ENCODE measurements around the gene MRPS27.

The MRPS27 gene

DNA sequence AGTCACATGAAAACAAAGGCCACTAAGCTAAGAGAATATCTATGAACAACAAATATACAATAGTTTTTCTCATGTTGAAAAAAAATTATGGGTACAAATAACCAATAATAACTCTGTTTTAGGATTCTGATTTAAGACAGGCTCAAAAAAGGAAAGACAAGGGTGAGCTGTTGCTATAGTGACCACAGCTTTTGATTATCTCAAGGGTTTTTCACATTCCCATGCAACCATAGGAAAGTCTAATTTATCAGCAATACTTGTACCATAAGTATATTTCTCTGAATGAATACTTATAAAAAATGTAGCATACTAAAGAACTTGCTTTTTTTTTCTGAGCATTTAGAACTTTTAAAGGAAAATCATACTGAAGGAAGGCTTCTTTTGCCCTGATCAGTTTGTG, 68.0 kb downstream of the MRPS27 start:
- TF ChIP-seq POLR2AphosphoS5 (IDR thresholded peaks at IDR 0.05; ENCODE audit: low read depth, low read length) (no peak), SIN3A (IDR thresholded peaks at IDR 0.05; ENCODE audit: borderline replicate concordance, insufficient read depth, low read length) (no peak), REST (IDR thresholded peaks at IDR 0.05; ENCODE audit: insufficient read depth in 1 of 2, low read depth in 2 of 2, low read length in 2 of 2) (no peak), TAF1 (IDR thresholded peaks at IDR 0.05; ENCODE audit: borderline replicate concordance, insufficient read depth, low read length) (no peak)

DNA sequence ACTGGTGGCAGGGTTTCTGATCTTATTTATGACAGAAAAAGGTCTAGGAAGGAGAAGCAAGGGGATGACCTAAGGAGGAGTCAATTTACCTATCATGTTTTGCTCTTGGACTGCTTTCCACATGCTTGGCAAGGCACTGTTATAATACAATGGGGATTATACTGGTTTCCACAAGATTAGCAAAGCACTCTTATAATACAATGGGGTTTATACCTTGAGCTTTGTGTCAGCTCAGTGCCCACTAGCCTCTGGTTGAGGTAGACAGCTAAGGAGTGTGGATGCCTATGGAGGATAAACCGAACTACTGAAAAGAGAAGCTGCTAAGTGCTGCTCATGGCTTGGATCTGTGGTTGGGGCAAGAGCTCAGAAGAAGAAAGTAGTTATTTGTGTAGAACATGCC, 68.7 kb downstream of the MRPS27 start:
- TF ChIP-seq REST (IDR thresholded peaks at IDR 0.05; ENCODE audit: insufficient read depth in 1 of 2, low read depth in 2 of 2, low read length in 2 of 2) (no peak), SIN3A (IDR thresholded peaks at IDR 0.05; ENCODE audit: borderline replicate concordance, insufficient read depth, low read length) (no peak), POLR2AphosphoS5 (IDR thresholded peaks at IDR 0.05; ENCODE audit: low read depth, low read length) (no peak), FOXP2 (optimal IDR thresholded peaks at IDR 0.05; ENCODE audit: borderline replicate concordance, extremely low read depth, extremely low read length, insufficient read depth) (no peak), TAF1 (IDR thresholded peaks at IDR 0.05; ENCODE audit: borderline replicate concordance, insufficient read depth, low read length) (no peak)

DNA sequence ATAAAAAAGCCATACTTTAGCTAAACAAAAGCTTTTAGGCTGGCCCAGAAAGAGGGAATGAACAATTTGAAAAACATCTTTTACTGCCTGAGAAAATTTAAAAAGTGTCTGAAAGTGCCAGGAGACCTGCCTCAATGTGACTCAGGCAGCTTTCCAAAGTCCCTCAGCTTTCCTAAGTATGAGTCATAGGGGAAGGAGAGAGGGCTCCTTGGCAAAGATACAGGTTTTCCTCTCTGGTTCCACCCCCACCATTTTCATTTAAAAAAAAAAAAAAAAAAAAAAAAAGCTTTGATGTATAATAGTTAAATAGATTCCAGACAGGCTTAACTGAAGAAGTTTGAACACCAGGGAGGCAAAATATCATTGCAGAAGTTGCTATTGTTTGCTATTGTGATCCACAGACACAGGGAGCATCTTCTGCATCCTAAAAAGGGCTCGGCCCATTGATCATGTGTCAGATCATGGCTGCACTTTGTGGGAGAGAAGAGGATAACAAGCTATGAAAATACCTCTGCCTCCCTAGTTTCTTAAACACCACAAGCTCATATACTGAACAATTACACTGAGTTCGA, 71.5 kb downstream of the MRPS27 start:
- TF ChIP-seq TAF1 (IDR thresholded peaks at IDR 0.05; ENCODE audit: borderline replicate concordance, insufficient read depth, low read length), result no peak
- no peak for TF ChIP-seq FOXP2 (optimal IDR thresholded peaks at IDR 0.05; ENCODE audit: borderline replicate concordance, extremely low read depth, extremely low read length, insufficient read depth)
- TF ChIP-seq POLR2AphosphoS5 (IDR thresholded peaks at IDR 0.05; ENCODE audit: low read depth, low read length), result no peak
- no peak for TF ChIP-seq SIN3A (IDR thresholded peaks at IDR 0.05; ENCODE audit: borderline replicate concordance, insufficient read depth, low read length)
- TF ChIP-seq REST (IDR thresholded peaks at IDR 0.05; ENCODE audit: insufficient read depth in 1 of 2, low read depth in 2 of 2, low read length in 2 of 2), result no peak

- TF ChIP-seq TAF1 (IDR thresholded peaks at IDR 0.05; ENCODE audit: borderline replicate concordance, insufficient read depth, low read length) (no peak), SIN3A (IDR thresholded peaks at IDR 0.05; ENCODE audit: borderline replicate concordance, insufficient read depth, low read length) (no peak), FOXP2 (optimal IDR thresholded peaks at IDR 0.05; ENCODE audit: borderline replicate concordance, extremely low read depth, extremely low read length, insufficient read depth) (no peak), REST (IDR thresholded peaks at IDR 0.05; ENCODE audit: insufficient read depth in 1 of 2, low read depth in 2 of 2, low read length in 2 of 2) (no peak), POLR2AphosphoS5 (IDR thresholded peaks at IDR 0.05; ENCODE audit: low read depth, low read length) (no peak)
Observed at GRCh38 chr5:72246954-72247442, 73.0 kb downstream of the MRPS27 start.
